OCI-LY3 (cell line): Measurements from ENCODE around the gene MYCBP2.

ENCODE experiments used
- H2AFZ ChIP-seq: fragments of 200-600, 300-600 bp; shearing (Covaris generic); 2 replicates; pipeline ENCODE4 v1.6.0; 2014; ENCODE audit warnings: antibody characterized with exemption, low read depth, low read length
- H3K27ac ChIP-seq: fragments of 200-600, 300-600 bp; sonication (generic); 2 replicates; pipeline ENCODE4 v1.5.1; 2014; ENCODE audit warnings: mild to moderate bottlenecking, low read length, moderate library complexity, mixed read lengths
- H3K27me3 ChIP-seq: fragments of 200-600, 300-600 bp; sonication (generic); 2 replicates; pipeline ENCODE4 v1.6.1; 2014; ENCODE audit warnings: low read depth, low read length, mixed read lengths
- H3K36me3 ChIP-seq: fragments of 200-600, 300-600 bp; sonication (generic); replicated peaks from 2 replicates; pipeline ENCODE3; 2014; ENCODE audit warnings: low read depth, low read length, mixed read lengths
- H3K4me1 ChIP-seq: fragments of 300-600, 200-600 bp; sonication (generic); 2 replicates; pipeline ENCODE4 v1.6.1; 2014; ENCODE audit warnings: low read length, mixed read lengths
- H3K4me2 ChIP-seq: fragments of 200-600, 300-600 bp; sonication (generic); 2 replicates; pipeline ENCODE4 v1.6.1; 2014; ENCODE audit warnings: low read length, mixed read lengths
- H3K4me3 ChIP-seq: fragments of 300-600, 200-600 bp; sonication (generic); 2 replicates; pipeline ENCODE4 v1.5.1; 2014; ENCODE audit warnings: antibody characterized with exemption, mild to moderate bottlenecking, low read length, moderate library complexity
- H3K79me2 ChIP-seq: fragments of 300-600, 200-600 bp; shearing (Covaris generic); 2 replicates; pipeline ENCODE4 v1.6.1; 2014; ENCODE audit warnings: mild to moderate bottlenecking, low read length, mixed read lengths
- H3K9ac ChIP-seq: fragments of 300-600, 200-600 bp; shearing (Covaris generic); 2 replicates; pipeline ENCODE4 v1.6.0; 2014; ENCODE audit warnings: mild to moderate bottlenecking, low read length, moderate library complexity
- H3K9me3 ChIP-seq: fragments of 200-600, 300-600 bp; shearing (Covaris generic); 2 replicates; pipeline ENCODE4 v1.6.1; 2014; ENCODE audit warnings: low read length, mixed read lengths; ENCODE audit not compliant: insufficient read depth
- H4K20me1 ChIP-seq: fragments of 200-600, 300-600 bp; sonication (generic); 2 replicates; pipeline ENCODE4 v1.6.1; 2016; ENCODE audit warnings: low read length, mixed read lengths; ENCODE audit not compliant: insufficient read depth
- CTCF ChIP-seq: fragments of 200-600, 300-600 bp; sonication (generic); IDR thresholded peaks from 2 replicates; pipeline ENCODE4 v1.5.1; 2014; ENCODE audit warnings: antibody characterized with exemption, low read length, low read depth
- EZH2phosphoT487 ChIP-seq: fragments of 200-600 bp; shearing (Covaris generic); IDR thresholded peaks from 2 replicates; pipeline ENCODE4 v1.6.1; 2018; ENCODE audit warnings: antibody characterized with exemption, mixed run types, low read depth

MYCBP2 gene

GRCh38 chr13:77028202-77028601 lies 298.7 kb downstream of the MYCBP2 start:
- Histone ChIP-seq H3K27me3 (no peaks in the 10 kb centered on the region), H3K4me1 (peaks cover 13% of the 10 kb centered on the region), H3K36me3 (no peaks in the 10 kb centered on the region), H3K4me2 (peak overlapping the region; percentile 75; the same call in 1 of the 2 replicates), H3K9ac (no peak overlapping the region), H3K9me3 (no peaks in the 10 kb centered on the region), H3K79me2 (peaks cover 32% of the 10 kb centered on the region), H4K20me1 (peaks cover 31% of the 10 kb centered on the region), H2AFZ (no peak overlapping the region), H3K27ac (no peak overlapping the region), H3K4me3 (0 out of 2 replicates have a peak overlapping the region, but pooled peaks have one; percentile 86)
- TF ChIP-seq CTCF, result no peak

GRCh38 chr13:77026861-77027621 lies 299.9 kb downstream of the MYCBP2 start, which contains the start of gene FBXL3:
TSS of gene FBXL3 (minus strand) at chr13:77027159. CDS start at chr13:77021860, 5,299 bp downstream.
- H3K9me3 ChIP-seq, result no peaks in the 10 kb centered on the region
- peak within 1 kb of the TSS; percentile 75 for H3K27ac ChIP-seq
- H2AFZ ChIP-seq, result peak within 1 kb of the TSS; percentile 99
- H3K27me3 ChIP-seq, result no peaks in the 10 kb centered on the region
- TF ChIP-seq EZH2phosphoT487, result no peak
- no peak for TF ChIP-seq CTCF
- peak within 1 kb of the TSS; percentile 89 for H3K9ac ChIP-seq
- H4K20me1 ChIP-seq, result peaks cover 42% of the 10 kb centered on the region
- H3K4me1 ChIP-seq, result peaks cover 13% of the 10 kb centered on the region
- H3K4me2 ChIP-seq, result peak within 1 kb of the TSS; percentile 90
- H3K4me3 ChIP-seq, result peak within 1 kb of the TSS; percentile 86
- peaks cover 44% of the 10 kb centered on the region for H3K79me2 ChIP-seq
- no peaks in the 10 kb centered on the region for H3K36me3 ChIP-seq

GRCh38 chr13:77026255-77026860 lies 300.5 kb downstream of the MYCBP2 start:
- Histone ChIP-seq H3K4me3 (peak overlapping the region; percentile 86), H3K27ac (peak overlapping the region; percentile 75), H3K36me3 (no peaks in the 10 kb centered on the region), H3K9me3 (no peaks in the 10 kb centered on the region), H3K9ac (peak overlapping the region; percentile 89), H4K20me1 (peaks cover 44% of the 10 kb centered on the region), H3K79me2 (peaks cover 51% of the 10 kb centered on the region), H2AFZ (peak overlapping the region; percentile 79), H3K4me1 (peaks cover 13% of the 10 kb centered on the region), H3K27me3 (no peaks in the 10 kb centered on the region), H3K4me2 (peak overlapping the region; percentile 90)
- no peak for TF ChIP-seq CTCF
- no peak for TF ChIP-seq EZH2phosphoT487

- Histone ChIP-seq H3K27ac (no peak overlapping the region), H3K79me2 (peaks cover 73% of the 10 kb centered on the region), H2AFZ (no peak overlapping the region), H3K27me3 (no peaks in the 10 kb centered on the region), H3K4me2 (no peak overlapping the region), H3K9ac (no peak overlapping the region), H3K36me3 (peaks cover under 1% of the 10 kb centered on the region), H3K4me1 (peaks cover 6% of the 10 kb centered on the region), H3K4me3 (no peak overlapping the region), H4K20me1 (peaks cover 51% of the 10 kb centered on the region), H3K9me3 (no peaks in the 10 kb centered on the region)
- no peak for TF ChIP-seq CTCF
- TF ChIP-seq EZH2phosphoT487, result no peak
Observed at GRCh38 chr13:77022341-77022740, 304.6 kb downstream of the MYCBP2 start.
